ENCODE data around the gene BUD23. TPM values are rescaled to one million over a fixed set of nuclear protein-coding genes. Genes with fewer than 3 reads are reported as not detected.
A peak's percentile ranks its signal among the peaks of the same experiment; 100 is the strongest.

Gene BUD23
- total and polyA plus RNA-seq, 2 donors (not counting 3 experiments of a cell fraction or from before 2014, with no cell fraction given) = 62.1 to 64.6 TPM

DNA sequence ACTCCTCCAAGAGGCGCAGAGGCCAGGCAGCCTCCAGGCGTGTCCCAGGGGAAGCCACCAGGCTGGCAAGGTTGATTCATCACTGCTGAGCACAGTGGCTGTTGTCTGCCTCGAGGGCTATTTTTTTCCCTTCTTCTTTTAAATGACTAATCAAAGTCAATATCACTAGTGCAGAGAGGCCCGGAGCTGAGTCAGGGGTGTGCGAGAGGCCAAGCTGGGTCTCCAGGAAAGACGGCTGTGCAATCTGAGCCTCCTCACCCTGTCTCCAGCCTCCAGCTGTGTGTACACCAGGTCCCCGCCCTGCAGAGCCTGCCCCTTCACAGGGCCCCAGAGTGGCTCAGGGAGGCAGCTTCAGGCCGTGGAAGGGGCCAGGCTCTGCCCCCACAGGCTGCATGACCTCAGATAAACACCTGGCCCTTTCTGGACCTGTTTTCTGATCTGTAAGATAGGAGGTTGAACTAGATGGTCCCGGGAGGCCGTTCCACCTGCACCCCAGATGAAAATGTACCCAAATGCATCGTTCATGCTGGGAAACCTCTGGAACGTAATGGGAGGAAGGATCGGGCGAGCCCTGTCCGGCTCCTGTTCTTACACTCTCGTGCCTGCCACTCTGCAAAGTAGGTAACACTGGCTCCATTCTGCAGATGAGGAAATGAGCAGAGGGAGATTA lies 32.4 kb downstream of the BUD23 start:
- dilution Hi-C loops (cut with MboI; ENCODE audit: extremely low pct_ligation_motif_present, low sequenced_read_pairs) = no loop called here
- DNase-seq (ENCODE audit: low read depth, low spot score) (peak; percentile 95), FAIRE-seq (peak; percentile 98)
- H3K27ac ChIP-seq (ENCODE audit: insufficient read depth, low read depth, low read length) = peak overlapping the region; percentile 75
- H3K79me2 ChIP-seq (ENCODE audit: control insufficient read depth, insufficient read depth, low read length) = peaks cover 64% of the 10 kb centered on the region
- peak overlapping the region; percentile 39 for H3K9ac ChIP-seq (replicated peaks; ENCODE audit: extremely low read depth, insufficient read depth, low read length)
- no peaks in the 10 kb centered on the region for H3K27me3 ChIP-seq (ENCODE audit: control insufficient read depth in 2 of 2, insufficient read depth in 2 of 2, low read length in 2 of 2)
- POLR2A ChIA-PET = interaction anchor here (0.6 to 0.9 kb wide), 2 partner anchors 108 to 188 kb away, joined by 3 read pairs; no protein-coding TSS in a partner anchor
- TF ChIP-seq, protein P1, sequence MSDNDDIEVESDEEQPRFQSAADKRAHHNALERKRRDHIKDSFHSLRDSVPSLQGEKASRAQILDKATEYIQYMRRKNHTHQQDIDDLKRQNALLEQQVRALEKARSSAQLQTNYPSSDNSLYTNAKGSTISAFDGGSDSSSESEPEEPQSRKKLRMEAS (IDR thresholded peaks at IDR 0.05; ENCODE audit: insufficient read depth, insufficient read length) = no peak
- TF ChIP-seq POLR2AphosphoS5 (IDR thresholded peaks at IDR 0.05; ENCODE audit: insufficient read depth, low read depth, low read length) = peak; percentile 87
- peak; percentile 97 for TF ChIP-seq FOS (IDR thresholded peaks at IDR 0.05; ENCODE audit: borderline replicate concordance, insufficient read depth, low read length)
- peak; percentile 65 for TF ChIP-seq JUN (IDR thresholded peaks at IDR 0.05; ENCODE audit: borderline replicate concordance, insufficient read depth, insufficient read length, low read depth)
- no peak for TF ChIP-seq EZH2 (IDR thresholded peaks at IDR 0.05; ENCODE audit: borderline replicate concordance, low read depth, low read length, severe bottlenecking)
- TF ChIP-seq GATA2 (IDR thresholded peaks at IDR 0.05; ENCODE audit: insufficient read depth, insufficient read length, low read depth, low read length) = peak; percentile 73
- TF ChIP-seq, protein P2, sequence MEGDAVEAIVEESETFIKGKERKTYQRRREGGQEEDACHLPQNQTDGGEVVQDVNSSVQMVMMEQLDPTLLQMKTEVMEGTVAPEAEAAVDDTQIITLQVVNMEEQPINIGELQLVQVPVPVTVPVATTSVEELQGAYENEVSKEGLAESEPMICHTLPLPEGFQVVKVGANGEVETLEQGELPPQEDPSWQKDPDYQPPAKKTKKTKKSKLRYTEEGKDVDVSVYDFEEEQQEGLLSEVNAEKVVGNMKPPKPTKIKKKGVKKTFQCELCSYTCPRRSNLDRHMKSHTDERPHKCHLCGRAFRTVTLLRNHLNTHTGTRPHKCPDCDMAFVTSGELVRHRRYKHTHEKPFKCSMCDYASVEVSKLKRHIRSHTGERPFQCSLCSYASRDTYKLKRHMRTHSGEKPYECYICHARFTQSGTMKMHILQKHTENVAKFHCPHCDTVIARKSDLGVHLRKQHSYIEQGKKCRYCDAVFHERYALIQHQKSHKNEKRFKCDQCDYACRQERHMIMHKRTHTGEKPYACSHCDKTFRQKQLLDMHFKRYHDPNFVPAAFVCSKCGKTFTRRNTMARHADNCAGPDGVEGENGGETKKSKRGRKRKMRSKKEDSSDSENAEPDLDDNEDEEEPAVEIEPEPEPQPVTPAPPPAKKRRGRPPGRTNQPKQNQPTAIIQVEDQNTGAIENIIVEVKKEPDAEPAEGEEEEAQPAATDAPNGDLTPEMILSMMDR (IDR thresholded peaks at IDR 0.05; ENCODE audit: extremely low read depth in 1 of 2, insufficient read depth in 1 of 2, low read depth in 1 of 2, low read length in 2 of 2) = no peak
- H3K4me3 ChIP-seq (replicated peaks in 1 of 3; ENCODE audit: insufficient read depth in 1 of 3, low read depth in 1 of 3, low read length in 3 of 3) = no peak overlapping the region
- peak overlapping the region; percentile 12 for H3K4me2 ChIP-seq (ENCODE audit: insufficient read depth, low read length)
- CTCF ChIA-PET = interaction anchor here (1.0 to 3.4 kb wide), 7 partner anchors 8 to 109 kb away, joined by 3 to 26 read pairs (median 4); no protein-coding TSS in a partner anchor
- H3K36me3 ChIP-seq (ENCODE audit: control insufficient read depth in 2 of 2, extremely low read depth in 1 of 2, insufficient read depth in 2 of 2, low read length in 2 of 2) = no peaks in the 10 kb centered on the region
- intact Hi-C loops (cut with micrococcal nuclease) = no loop called here
- no peaks in the 10 kb centered on the region for H4K20me1 ChIP-seq (replicated peaks; ENCODE audit: control insufficient read depth, extremely low read depth, insufficient read depth, low read length)
- H3K4me1 ChIP-seq (ENCODE audit: control insufficient read depth, extremely low read depth, insufficient read depth, low read length) = peaks cover 35% of the 10 kb centered on the region
- BruUV-seq (replicated peaks) = no TSS peak
- H3K9me1 ChIP-seq (replicated peaks; ENCODE audit: control insufficient read depth, extremely low read depth, insufficient read depth, low read length) = no peaks in the 10 kb centered on the region
- H2AFZ ChIP-seq (ENCODE audit: low read depth, low read length) = no peak overlapping the region
- H3K9me3 ChIP-seq (replicated peaks; ENCODE audit: control insufficient read depth, insufficient read depth, low read length) = no peaks in the 10 kb centered on the region

Data from endothelial cell of umbilical vein (primary cell).